HEK293 (cell line): Measurements from ENCODE around the gene ARSB.

Source experiments
- CTCF ChIA-PET: fragments of 350-600 bp; formaldehyde crosslinking; extraction: SDS; loops from one replicate; lab custom pipeline; 2021; ENCODE audit warnings: antibody characterized with exemption; lab: Yijun Ruan, JAX
- POLR2A ChIA-PET: fragments of 300-600 bp; formaldehyde crosslinking; extraction: SDS; loops from one replicate; lab custom pipeline; 2020; ENCODE audit warnings: antibody characterized with exemption, inconsistent platforms; lab: Yijun Ruan, JAX
- H3K27ac ChIP-seq: fragments of 200-500 bp; sonication (Bioruptor generic); 2 replicates; pipeline ENCODE4 v1.5.1; 2014; ENCODE audit warnings: low read depth, low read length, control low read depth, inconsistent platforms; ENCODE audit errors: extremely low read depth
- H3K36me3 ChIP-seq, 2 experiments: fragments of 200-500 bp in 1 of 2; sonication (Bioruptor generic) in 1 of 2; 1 replicate in 1 of 2; 2 replicates in 1 of 2; pipeline ENCODE4 v1.5.1; 2014 to 2017; ENCODE audit warnings: inconsistent platforms in 2 of 2, low read length in 2 of 2; ENCODE audit not compliant: control insufficient read depth in 2 of 2, insufficient read depth in 1 of 2
- H3K4me1 ChIP-seq: fragments of 200-500 bp; sonication (Bioruptor generic); 2 replicates; pipeline ENCODE4 v1.5.1; 2014; ENCODE audit warnings: mild to moderate bottlenecking, low read length, inconsistent platforms; ENCODE audit not compliant: control insufficient read depth, insufficient read depth
- H3K4me3 ChIP-seq: 2 replicates; pipeline ENCODE4 v1.5.1; 2011; ENCODE audit warnings: low read depth, mild to moderate bottlenecking, control low read depth, low read length, moderate library complexity
- H3K9me3 ChIP-seq: fragments of 200-500 bp; sonication (Bioruptor generic); 2 replicates; pipeline ENCODE4 v1.5.1; 2014; ENCODE audit warnings: low read depth, low read length, inconsistent platforms; ENCODE audit not compliant: control insufficient read depth, insufficient read depth
- BCL6B ChIP-seq: fragments of 450-650 bp; formaldehyde crosslinking; IDR thresholded peaks from 2 replicates; pipeline ENCODE4 v1.5.1; 2017; ENCODE audit warnings: missing biosample characterization, missing genetic modification characterization
- GFI1B ChIP-seq: fragments of 450-650 bp; formaldehyde crosslinking; IDR thresholded peaks from 2 replicates; pipeline ENCODE4 v1.5.1; 2016; ENCODE audit warnings: missing biosample characterization, missing genetic modification characterization
- GLIS1 ChIP-seq: fragments of 450-650 bp; formaldehyde crosslinking; IDR thresholded peaks from 2 replicates; pipeline ENCODE4 v1.5.1; 2016; ENCODE audit warnings: missing biosample characterization, missing genetic modification characterization
- HIC1 ChIP-seq: fragments of 450-650 bp; formaldehyde crosslinking; IDR thresholded peaks from 2 replicates; pipeline ENCODE4 v1.5.1; 2016; ENCODE audit warnings: missing biosample characterization, missing genetic modification characterization
- PRDM1 ChIP-seq: fragments of 450-650 bp; formaldehyde crosslinking; IDR thresholded peaks from 2 replicates; pipeline ENCODE4; 2016; ENCODE audit warnings: missing biosample characterization, missing genetic modification characterization
- SP7 ChIP-seq: fragments of 450-650 bp; formaldehyde crosslinking; IDR thresholded peaks from 2 replicates; pipeline ENCODE4 v1.5.1; 2016; ENCODE audit warnings: missing biosample characterization, missing genetic modification characterization
- YY1 ChIP-seq: fragments of 450-650 bp; formaldehyde crosslinking; IDR thresholded peaks from 2 replicates; pipeline ENCODE4 v1.5.1; 2018; ENCODE audit warnings: missing biosample characterization, missing genetic modification characterization
- ZBTB44 ChIP-seq: fragments of 450-650 bp; IDR thresholded peaks from 2 replicates; pipeline ENCODE4 v1.5.1; 2018; ENCODE audit warnings: missing biosample characterization, mild to moderate bottlenecking, missing genetic modification characterization
- ZBTB48 ChIP-seq: fragments of 450-650 bp; formaldehyde crosslinking; IDR thresholded peaks from 2 replicates; pipeline ENCODE4 v1.5.1; 2016; ENCODE audit warnings: missing biosample characterization, missing genetic modification characterization
- ZEB2 ChIP-seq: fragments of 450-650 bp; formaldehyde crosslinking; IDR thresholded peaks from 2 replicates; pipeline ENCODE4 v1.5.1; 2016; ENCODE audit warnings: missing biosample characterization, missing genetic modification characterization
- ZIC2 ChIP-seq: fragments of 450-650 bp; formaldehyde crosslinking; IDR thresholded peaks from 2 replicates; pipeline ENCODE4 v1.5.1; 2016; ENCODE audit warnings: missing biosample characterization, missing genetic modification characterization
- ZNF157 ChIP-seq: fragments of 450-650 bp; formaldehyde crosslinking; IDR thresholded peaks from 2 replicates; pipeline ENCODE4 v1.5.1; 2016; ENCODE audit warnings: missing biosample characterization, missing genetic modification characterization
- ZNF2 ChIP-seq: fragments of 450-650 bp; formaldehyde crosslinking; IDR thresholded peaks from 2 replicates; pipeline ENCODE4 v1.5.1; 2016; ENCODE audit warnings: missing biosample characterization, missing genetic modification characterization
- ZNF214 ChIP-seq: fragments of 450-650 bp; formaldehyde crosslinking; IDR thresholded peaks from 2 replicates; pipeline ENCODE4 v1.5.1; 2017; ENCODE audit warnings: missing biosample characterization, mild to moderate bottlenecking, missing genetic modification characterization, borderline replicate concordance
- ZNF248 ChIP-seq: fragments of 450-650 bp; formaldehyde crosslinking; IDR thresholded peaks from 2 replicates; pipeline ENCODE4 v1.5.1; 2017; ENCODE audit warnings: missing biosample characterization, missing genetic modification characterization
- ZNF266 ChIP-seq: fragments of 450-650 bp; formaldehyde crosslinking; IDR thresholded peaks from 2 replicates; pipeline ENCODE4 v1.5.1; 2016; ENCODE audit warnings: missing biosample characterization, missing genetic modification characterization, low read depth
- ZNF426 ChIP-seq: fragments of 450-650 bp; formaldehyde crosslinking; IDR thresholded peaks from 2 replicates; pipeline ENCODE4 v1.5.1; 2017; ENCODE audit warnings: missing biosample characterization, missing genetic modification characterization, mild to moderate bottlenecking, inconsistent platforms, moderate library complexity
- ZNF555 ChIP-seq: fragments of 450-650 bp; formaldehyde crosslinking; conservative IDR thresholded peaks from 2 replicates; pipeline ENCODE4 v1.5.1; 2017; ENCODE audit warnings: missing biosample characterization, mild to moderate bottlenecking, missing genetic modification characterization, inconsistent platforms
- ZNF561 ChIP-seq: fragments of 450-650 bp; IDR thresholded peaks from 2 replicates; pipeline ENCODE4 v1.5.1; 2018; ENCODE audit warnings: missing biosample characterization, missing genetic modification characterization, borderline replicate concordance
- ZNF596 ChIP-seq: fragments of 450-650 bp; IDR thresholded peaks from 2 replicates; pipeline ENCODE4 v1.5.0; 2018; ENCODE audit warnings: missing biosample characterization, mild to moderate bottlenecking, missing genetic modification characterization, moderate library complexity
- ZNF626 ChIP-seq: fragments of 450-650 bp; sonication (Bioruptor Pico); formaldehyde crosslinking; IDR thresholded peaks from 2 replicates; pipeline ENCODE4 v1.5.1; 2018; ENCODE audit warnings: missing biosample characterization, missing genetic modification characterization, inconsistent platforms
- ZNF629 ChIP-seq: fragments of 450-650 bp; formaldehyde crosslinking; IDR thresholded peaks from 2 replicates; pipeline ENCODE4 v1.5.1; 2017; ENCODE audit warnings: missing biosample characterization, missing genetic modification characterization
- ZNF664 ChIP-seq: fragments of 450-650 bp; formaldehyde crosslinking; IDR thresholded peaks from 2 replicates; pipeline ENCODE4 v1.5.1; 2016; ENCODE audit warnings: missing biosample characterization, missing genetic modification characterization
- ZNF843 ChIP-seq: fragments of 450-650 bp; formaldehyde crosslinking; IDR thresholded peaks from 2 replicates; pipeline ENCODE4 v1.5.1; 2016; ENCODE audit warnings: missing biosample characterization, missing genetic modification characterization
- ZSCAN16 ChIP-seq: fragments of 450-650 bp; formaldehyde crosslinking; IDR thresholded peaks from 2 replicates; pipeline ENCODE4 v1.5.1; 2016; ENCODE audit warnings: missing biosample characterization, missing genetic modification characterization
- TF ChIP-seq, protein P1 (sequence below): fragments of 450-650 bp; formaldehyde crosslinking; optimal IDR thresholded peaks from 2 replicates; pipeline ENCODE3; 2016; ENCODE audit warnings: missing biosample characterization, mild to moderate bottlenecking, missing genetic modification characterization
- TF ChIP-seq, protein P2 (sequence below): fragments of 450-650 bp; formaldehyde crosslinking; IDR thresholded peaks from 2 replicates; pipeline ENCODE4 v1.5.1; 2017; ENCODE audit warnings: missing biosample characterization, missing genetic modification characterization
- TF ChIP-seq, protein P3 (sequence below): fragments of 450-650 bp; formaldehyde crosslinking; IDR thresholded peaks from 2 replicates; pipeline ENCODE4 v1.5.1; 2016; ENCODE audit warnings: missing biosample characterization, missing genetic modification characterization

Gene ARSB

DNA sequence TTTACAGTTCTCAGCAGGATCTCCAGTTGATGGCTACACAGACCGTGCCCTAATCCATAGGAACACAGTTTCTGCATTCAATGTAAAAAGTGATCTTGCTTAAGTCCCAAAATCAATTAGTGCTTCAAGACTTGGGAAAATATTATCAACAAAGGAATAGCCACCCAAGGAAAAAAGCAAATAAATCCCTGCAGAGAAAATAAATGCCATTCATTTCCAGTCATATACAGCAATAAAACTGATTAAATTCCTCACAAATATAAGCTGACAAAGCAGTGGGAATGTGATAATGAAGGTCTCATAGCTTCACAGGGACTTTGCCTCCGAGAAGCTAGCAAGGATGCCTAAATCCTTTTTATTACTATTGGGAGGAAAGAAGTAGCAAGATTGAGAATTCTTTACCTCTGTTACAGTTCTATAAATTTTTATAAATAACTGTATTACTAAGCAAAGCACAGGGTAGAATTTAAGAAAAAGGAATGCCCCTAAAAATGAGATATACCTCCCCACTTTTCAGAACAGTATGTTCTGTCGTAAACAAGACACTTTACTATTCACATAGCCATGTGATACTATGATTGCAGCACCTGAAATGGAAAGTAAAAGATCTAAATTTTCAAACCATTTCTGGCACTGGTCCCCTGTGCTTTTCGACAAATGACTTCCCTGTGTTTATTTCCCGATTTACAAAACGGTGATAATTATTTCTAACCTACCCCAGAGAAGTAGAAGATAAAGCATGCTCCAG, 59.8 kb downstream of the ARSB start:
- no peak overlapping the region for H3K4me3 ChIP-seq
- H3K36me3 ChIP-seq, result no peaks in the 10 kb centered on the region
- H3K27ac ChIP-seq, result no peak overlapping the region
- no peaks in the 10 kb centered on the region for H3K9me3 ChIP-seq
- ChIA-PET POLR2A (no interaction called here), CTCF (no interaction called here)
- peaks cover 10% of the 10 kb centered on the region; the same call in 1 of the 2 replicates for H3K4me1 ChIP-seq
- TF ChIP-seq ZNF248 (tag by site-specific recombination), result no peak
- TF ChIP-seq ZNF626, result no peak
- no peak for TF ChIP-seq ZEB2 (tag by site-specific recombination)
- no peak for TF ChIP-seq ZNF426
- no peak for TF ChIP-seq ZNF843 (tag by site-specific recombination)
- peak; percentile 53 for TF ChIP-seq ZIC2 (tag by site-specific recombination)
- no peak for TF ChIP-seq ZNF596 (tag by site-specific recombination)
- TF ChIP-seq, protein P1, sequence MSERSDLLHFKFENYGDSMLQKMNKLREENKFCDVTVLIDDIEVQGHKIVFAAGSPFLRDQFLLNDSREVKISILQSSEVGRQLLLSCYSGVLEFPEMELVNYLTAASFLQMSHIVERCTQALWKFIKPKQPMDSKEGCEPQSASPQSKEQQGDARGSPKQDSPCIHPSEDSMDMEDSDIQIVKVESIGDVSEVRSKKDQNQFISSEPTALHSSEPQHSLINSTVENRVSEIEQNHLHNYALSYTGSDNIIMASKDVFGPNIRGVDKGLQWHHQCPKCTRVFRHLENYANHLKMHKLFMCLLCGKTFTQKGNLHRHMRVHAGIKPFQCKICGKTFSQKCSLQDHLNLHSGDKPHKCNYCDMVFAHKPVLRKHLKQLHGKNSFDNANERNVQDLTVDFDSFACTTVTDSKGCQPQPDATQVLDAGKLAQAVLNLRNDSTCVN, result no peak
- TF ChIP-seq, protein P2, sequence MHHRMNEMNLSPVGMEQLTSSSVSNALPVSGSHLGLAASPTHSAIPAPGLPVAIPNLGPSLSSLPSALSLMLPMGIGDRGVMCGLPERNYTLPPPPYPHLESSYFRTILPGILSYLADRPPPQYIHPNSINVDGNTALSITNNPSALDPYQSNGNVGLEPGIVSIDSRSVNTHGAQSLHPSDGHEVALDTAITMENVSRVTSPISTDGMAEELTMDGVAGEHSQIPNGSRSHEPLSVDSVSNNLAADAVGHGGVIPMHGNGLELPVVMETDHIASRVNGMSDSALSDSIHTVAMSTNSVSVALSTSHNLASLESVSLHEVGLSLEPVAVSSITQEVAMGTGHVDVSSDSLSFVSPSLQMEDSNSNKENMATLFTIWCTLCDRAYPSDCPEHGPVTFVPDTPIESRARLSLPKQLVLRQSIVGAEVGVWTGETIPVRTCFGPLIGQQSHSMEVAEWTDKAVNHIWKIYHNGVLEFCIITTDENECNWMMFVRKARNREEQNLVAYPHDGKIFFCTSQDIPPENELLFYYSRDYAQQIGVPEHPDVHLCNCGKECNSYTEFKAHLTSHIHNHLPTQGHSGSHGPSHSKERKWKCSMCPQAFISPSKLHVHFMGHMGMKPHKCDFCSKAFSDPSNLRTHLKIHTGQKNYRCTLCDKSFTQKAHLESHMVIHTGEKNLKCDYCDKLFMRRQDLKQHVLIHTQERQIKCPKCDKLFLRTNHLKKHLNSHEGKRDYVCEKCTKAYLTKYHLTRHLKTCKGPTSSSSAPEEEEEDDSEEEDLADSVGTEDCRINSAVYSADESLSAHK (tag by site-specific recombination), result no peak
- no peak for TF ChIP-seq ZNF266 (tag by site-specific recombination)
- TF ChIP-seq, protein P3, sequence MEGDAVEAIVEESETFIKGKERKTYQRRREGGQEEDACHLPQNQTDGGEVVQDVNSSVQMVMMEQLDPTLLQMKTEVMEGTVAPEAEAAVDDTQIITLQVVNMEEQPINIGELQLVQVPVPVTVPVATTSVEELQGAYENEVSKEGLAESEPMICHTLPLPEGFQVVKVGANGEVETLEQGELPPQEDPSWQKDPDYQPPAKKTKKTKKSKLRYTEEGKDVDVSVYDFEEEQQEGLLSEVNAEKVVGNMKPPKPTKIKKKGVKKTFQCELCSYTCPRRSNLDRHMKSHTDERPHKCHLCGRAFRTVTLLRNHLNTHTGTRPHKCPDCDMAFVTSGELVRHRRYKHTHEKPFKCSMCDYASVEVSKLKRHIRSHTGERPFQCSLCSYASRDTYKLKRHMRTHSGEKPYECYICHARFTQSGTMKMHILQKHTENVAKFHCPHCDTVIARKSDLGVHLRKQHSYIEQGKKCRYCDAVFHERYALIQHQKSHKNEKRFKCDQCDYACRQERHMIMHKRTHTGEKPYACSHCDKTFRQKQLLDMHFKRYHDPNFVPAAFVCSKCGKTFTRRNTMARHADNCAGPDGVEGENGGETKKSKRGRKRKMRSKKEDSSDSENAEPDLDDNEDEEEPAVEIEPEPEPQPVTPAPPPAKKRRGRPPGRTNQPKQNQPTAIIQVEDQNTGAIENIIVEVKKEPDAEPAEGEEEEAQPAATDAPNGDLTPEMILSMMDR, result no peak
- no peak for TF ChIP-seq PRDM1 (tag by site-specific recombination)
- TF ChIP-seq ZNF629, result no peak
- peak; percentile 28; the same call in 1 of the 2 replicates for TF ChIP-seq SP7
- no peak for TF ChIP-seq GFI1B (tag by site-specific recombination)
- TF ChIP-seq ZNF157, result no peak
- TF ChIP-seq ZNF561 (tag by site-specific recombination), result no peak
- peak; percentile 60 for TF ChIP-seq GLIS1
- no peak for TF ChIP-seq ZNF2 (tag by site-specific recombination)
- no peak for TF ChIP-seq HIC1 (tag by site-specific recombination)
- no peak for TF ChIP-seq ZSCAN16
- TF ChIP-seq ZBTB48, result no peak
- TF ChIP-seq ZNF664, result peak; percentile 55; the same call in 1 of the 2 replicates
- no peak for TF ChIP-seq ZNF214 (tag by site-specific recombination)
- TF ChIP-seq ZBTB44 (tag by site-specific recombination), result no peak
- no peak for TF ChIP-seq ZNF555 (tag by site-specific recombination)
- TF ChIP-seq BCL6B, result no peak
- no peak for TF ChIP-seq YY1 (tag by site-specific recombination)
